Stimulated activated CD8-positive, alpha-beta memory T cell treated with anti-CD3 and anti-CD28 coated beads, Interleukin-7, amount 100 ng/mL, for 24 hours (primary cell): ENCODE results near the gene GRIN3A.

Source experiments
- DNase-seq: peaks from one replicate; pipeline ENCODE4 v3.0.0-alpha.2; 2020; ENCODE audit warnings: low read depth

The GRIN3A gene

DNA sequence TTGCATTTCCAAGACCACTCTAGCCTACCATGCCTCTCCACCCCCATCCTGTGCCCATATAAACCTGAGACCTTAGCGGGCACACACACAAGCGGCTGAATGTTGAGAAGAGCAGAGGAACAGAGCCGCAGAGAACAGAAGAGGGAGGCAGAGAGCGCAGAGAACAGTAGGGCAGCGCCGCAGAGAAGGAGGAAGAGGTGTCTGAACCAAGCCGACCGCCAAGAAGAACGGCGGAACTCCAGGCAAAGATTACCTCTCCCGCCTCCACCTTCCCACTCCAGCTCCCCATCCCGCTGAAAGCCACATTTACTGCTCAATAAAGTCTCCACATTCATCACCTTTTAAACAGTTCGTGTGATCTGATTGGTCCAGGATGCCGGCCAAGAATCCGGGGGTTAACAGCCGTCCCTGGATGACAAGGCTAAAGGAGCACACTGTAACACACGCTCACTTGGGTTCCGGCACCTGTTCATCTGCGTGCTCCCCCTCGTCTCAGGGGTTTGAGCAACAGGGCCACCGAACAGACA lies 33.2 kb downstream of the GRIN3A start:
- DNase-seq = no peak

DNA sequence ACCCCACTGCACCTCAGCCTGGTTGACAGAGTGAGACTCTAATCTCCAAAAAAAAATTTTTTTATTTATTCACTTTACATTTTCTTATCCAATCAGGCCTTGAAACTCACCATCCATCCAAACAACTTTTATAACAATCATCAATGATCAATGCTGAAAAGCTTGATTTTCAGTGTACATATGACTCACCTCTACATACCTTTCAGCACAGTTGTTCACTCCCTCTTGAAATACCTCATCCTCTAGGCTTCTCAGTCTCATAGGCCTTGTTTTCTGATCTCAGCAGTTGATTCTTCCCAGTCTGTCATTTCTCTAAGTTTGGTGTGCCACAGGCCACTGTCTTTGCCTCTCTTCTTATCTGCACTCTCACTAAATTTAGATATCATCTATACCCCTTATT lies 36.2 kb downstream of the GRIN3A start:
- DNase-seq = no peak

- no peak for DNase-seq
Observed at GRCh38 chr9:101693546-101694336, 44.7 kb downstream of the GRIN3A start.

- DNase-seq = no peak
Observed at GRCh38 chr9:101691657-101692056, 46.8 kb downstream of the GRIN3A start.

- DNase-seq = no peak
Observed at GRCh38 chr9:101689039-101689438, 49.4 kb downstream of the GRIN3A start.

- DNase-seq = no peak
Observed at GRCh38 chr9:101684665-101685064, 53.8 kb downstream of the GRIN3A start.

- DNase-seq = no peak
Observed at GRCh38 chr9:101683236-101683635, 55.2 kb downstream of the GRIN3A start.

DNA sequence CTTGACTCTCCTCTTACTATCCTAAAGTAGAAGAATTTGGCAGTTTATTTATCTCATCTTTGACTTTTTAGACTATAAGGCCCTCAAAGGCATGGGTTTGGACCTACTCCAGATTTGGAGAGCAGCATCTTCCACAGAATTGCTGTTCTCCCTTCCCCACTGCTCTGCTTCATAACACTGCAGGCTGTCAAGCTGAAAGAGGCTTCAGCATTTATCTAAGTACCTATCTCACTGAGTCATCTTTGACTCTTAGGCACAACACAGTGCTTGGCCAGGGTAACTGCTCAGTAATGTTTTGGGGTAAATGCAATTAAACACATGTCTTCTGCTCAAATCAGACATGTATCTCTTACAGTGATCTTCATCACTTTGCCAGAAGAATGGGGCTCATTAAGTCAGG lies 60.6 kb downstream of the GRIN3A start:
- DNase-seq = no peak

- DNase-seq = no peak
Observed at GRCh38 chr9:101675341-101675740, 63.1 kb downstream of the GRIN3A start.

DNA sequence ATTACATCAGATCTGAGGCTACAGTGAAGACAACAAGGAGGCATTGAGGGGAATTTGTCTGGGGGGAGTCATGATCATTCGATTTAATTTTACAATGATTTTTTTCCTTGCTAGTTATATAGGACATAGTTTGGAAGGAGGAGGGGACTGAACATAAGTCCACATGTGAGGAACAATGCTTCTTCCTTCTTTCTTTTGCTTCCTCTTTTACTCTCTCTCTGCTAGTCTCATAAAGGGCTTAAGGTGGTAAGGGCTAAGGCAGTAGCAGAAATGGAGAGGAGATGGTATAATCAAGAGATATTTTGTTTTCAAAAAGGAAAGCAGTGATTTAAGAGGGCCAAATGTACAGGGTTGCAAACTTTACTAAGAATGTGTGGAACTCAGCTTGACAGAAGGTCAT lies 64.3 kb downstream of the GRIN3A start:
- DNase-seq = no peak

DNA sequence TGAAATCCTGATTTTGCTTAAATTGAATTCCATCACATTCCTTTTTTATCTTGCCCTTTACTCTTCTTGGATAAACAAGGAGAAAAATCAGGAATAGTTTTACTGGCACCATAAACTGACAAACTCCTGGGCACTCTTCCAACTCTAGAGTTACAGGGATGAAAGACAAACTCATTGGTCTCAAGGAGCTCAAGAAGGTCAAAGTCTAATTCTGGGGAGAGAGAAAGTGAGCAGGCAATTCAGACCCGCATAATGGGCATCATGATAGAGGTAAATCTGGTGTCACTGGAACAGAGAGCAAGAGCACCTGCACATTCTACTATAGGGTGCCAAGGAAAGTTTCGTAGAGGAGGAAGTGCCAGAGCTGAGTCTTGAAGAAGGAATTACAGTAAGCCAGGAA lies 64.8 kb downstream of the GRIN3A start:
- no peak for DNase-seq

- DNase-seq = no peak
Observed at GRCh38 chr9:101671567-101671966, 66.9 kb downstream of the GRIN3A start.

GRCh38 chr9:101668421-101668820 lies 70.0 kb downstream of the GRIN3A start:
- no peak for DNase-seq

DNA sequence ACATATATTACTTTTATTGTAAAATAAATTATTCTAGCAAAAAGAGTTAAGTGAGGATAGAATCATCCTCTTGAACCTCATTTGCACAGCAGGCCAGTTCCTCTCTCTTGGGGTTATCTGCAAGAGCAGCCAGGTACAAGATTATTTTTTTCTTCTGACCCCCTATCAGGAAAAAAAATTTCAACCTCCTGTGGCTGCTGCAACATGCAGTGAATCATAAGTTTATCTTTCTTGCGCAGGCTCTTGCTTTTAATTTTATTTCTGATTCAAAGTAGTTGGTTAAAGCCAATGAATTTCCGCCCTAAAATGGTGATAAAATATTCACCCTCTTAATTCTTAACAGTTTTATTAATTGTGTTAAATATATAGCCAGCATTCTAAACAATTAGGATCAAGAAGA lies 74.0 kb downstream of the GRIN3A start:
- no peak for DNase-seq

GRCh38 chr9:101652601-101653175 lies 85.8 kb downstream of the GRIN3A start:
- DNase-seq = no peak

DNA sequence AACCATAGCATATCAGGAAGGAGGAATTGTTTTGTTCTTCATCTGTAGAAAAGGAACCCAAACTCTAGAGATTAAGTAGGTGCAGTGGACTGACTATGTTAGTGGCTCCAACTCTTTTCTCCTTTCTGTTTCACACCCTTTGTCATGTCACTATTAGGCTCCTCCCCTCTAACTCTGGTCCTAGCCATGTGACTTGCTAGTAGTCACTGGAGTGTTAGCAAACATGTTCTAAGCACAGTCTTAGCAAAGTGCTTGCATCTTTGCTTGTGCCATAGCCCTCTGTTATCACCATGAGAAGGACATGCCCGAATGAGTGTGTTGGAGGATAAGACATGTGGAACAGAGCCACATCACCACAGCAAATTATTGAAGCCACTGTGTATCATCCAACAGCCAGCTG lies 88.3 kb downstream of the GRIN3A start:
- no peak for DNase-seq

DNA sequence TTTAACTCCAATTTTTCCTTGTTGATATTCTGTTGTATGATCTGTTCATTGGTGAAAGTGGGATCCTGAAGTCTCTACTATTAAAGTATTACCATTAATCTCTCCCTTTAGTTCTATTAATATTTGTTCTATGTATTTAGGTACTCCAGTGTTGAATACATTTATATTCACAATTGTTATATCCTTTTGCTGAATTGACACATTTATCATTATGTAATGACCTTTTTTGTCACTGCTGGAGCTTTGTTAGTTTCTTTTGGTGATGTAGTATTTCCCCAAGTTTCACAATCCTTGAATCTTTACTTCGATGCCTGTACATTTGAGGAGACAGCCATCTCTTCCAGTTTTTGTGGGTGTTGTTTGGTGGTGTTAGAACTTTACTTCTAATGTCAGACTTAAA lies 90.0 kb downstream of the GRIN3A start:
- no peak for DNase-seq

GRCh38 chr9:101639785-101640665 lies 98.4 kb downstream of the GRIN3A start:
- no peak for DNase-seq

GRCh38 chr9:101639311-101639710 lies 99.1 kb downstream of the GRIN3A start:
- no peak for DNase-seq

DNA sequence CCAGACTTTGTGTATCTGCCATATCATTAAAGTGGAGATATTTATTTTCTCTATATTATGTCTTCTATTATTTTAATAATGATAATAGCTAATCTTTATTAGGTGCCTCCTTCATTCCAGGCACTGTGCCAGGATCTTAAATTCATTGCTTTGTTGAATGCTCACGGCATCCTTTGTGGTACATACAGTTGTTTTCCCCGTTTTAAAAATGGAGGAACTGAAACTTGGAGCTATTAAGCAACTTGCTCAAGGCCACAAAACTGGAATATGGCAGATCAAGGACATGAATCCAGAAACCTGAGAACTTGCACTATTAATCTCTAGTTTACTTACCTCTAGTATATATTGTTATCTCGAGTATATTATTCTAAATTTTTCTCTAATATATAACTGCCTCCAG lies 102.2 kb downstream of the GRIN3A start:
- DNase-seq = no peak

DNA sequence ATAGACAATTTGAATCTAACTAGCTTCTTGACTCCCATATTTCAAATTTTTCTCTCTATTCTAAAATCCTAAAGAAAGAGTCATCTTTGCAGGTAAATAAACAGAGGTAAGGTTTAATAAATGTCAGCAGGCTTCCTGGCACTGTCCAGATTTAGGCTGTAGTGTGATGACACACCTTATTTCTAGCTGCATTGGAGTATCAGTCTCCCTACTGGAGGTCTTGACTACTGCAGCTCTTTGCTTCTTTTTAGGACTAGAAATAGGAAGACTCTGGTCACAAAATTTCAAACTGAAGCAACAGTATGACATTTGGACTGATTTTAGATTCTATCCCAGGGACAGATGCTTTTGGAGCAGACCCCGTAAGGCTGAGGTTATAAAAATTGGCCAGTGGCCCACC lies 103.0 kb downstream of the GRIN3A start:
- no peak for DNase-seq

GRCh38 chr9:101634741-101635409 lies 103.6 kb downstream of the GRIN3A start:
- DNase-seq = no peak
